Measurements from ENCODE around the gene TULP4.
"Not testable (repeated sequence)": the region's sequence is repeated elsewhere in the genome, so short reads cannot be mapped to it uniquely, and the experiment has no call there.

TULP4 gene

DNA sequence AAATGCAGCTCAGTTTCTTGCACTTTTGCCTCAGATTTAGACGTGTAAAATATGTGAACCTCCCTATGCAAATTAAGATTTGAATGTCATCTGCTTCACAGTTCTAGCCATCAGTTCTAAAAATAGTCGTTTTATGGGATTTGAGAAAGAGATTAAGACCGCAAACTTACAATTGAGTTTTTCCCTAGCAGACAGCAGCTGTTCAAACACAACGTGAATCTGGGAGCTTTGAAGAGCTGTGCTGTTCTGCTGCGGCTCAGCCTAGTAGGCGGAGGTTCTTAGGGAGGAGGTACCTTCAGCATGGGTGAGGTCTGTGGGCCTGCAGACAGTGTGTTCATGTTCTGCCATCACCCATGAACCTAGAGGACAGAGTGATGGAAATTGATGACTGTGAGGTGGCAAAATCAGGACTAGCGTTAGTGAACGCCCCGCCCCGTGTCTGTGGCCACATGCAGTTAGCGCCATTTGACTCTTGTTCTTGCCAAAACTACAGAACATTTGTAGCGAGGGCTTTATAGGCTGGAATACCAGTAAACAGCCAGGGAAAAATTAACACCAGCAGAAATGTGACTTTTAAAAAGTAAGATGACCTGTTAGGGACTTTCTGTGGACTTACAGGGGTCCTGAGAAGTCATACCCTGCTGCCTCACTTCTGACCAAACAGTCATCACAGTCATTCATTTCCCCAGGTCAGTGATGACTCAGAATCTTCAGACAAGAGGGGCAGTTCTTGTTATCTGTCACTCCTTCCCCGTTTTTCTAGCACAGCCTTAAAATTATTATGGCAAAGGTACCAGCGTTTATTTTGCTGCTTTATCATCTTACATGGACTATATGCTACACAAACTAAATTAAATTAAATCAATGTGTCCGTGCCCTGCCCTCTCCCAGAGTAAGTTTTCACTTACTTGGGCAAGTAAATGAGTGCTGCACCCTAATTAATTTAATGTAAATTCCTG is 163.4 kb downstream of the TULP4 start:
- no peak for DNase-seq

- no peak for DNase-seq
These were observed 164.1 kb downstream of the TULP4 start for GRCh38 chr6:158476389-158476788.

- DNase-seq = not testable (repeated sequence)
These were observed 165.5 kb downstream of the TULP4 start for GRCh38 chr6:158477722-158478121.

DNA sequence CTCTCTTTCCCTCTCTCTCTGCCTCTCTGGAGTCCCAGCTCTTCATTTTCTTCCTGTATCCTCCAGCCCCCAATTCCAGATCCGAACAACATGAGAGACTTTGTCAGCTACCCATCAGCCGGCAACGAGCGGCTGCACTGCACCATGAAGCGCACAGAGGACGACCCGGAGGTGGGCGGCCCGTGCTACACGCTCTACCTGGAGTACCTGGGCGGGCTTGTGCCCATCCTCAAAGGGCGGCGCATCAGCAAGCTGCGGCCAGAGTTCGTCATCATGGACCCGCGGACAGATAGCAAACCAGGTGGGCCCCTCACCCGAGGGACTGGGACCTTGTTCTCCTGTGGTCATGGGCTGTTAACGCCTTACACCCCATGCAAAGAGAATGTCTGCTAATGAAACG is 168.7 kb downstream of the TULP4 start:
- no peak for DNase-seq

DNA sequence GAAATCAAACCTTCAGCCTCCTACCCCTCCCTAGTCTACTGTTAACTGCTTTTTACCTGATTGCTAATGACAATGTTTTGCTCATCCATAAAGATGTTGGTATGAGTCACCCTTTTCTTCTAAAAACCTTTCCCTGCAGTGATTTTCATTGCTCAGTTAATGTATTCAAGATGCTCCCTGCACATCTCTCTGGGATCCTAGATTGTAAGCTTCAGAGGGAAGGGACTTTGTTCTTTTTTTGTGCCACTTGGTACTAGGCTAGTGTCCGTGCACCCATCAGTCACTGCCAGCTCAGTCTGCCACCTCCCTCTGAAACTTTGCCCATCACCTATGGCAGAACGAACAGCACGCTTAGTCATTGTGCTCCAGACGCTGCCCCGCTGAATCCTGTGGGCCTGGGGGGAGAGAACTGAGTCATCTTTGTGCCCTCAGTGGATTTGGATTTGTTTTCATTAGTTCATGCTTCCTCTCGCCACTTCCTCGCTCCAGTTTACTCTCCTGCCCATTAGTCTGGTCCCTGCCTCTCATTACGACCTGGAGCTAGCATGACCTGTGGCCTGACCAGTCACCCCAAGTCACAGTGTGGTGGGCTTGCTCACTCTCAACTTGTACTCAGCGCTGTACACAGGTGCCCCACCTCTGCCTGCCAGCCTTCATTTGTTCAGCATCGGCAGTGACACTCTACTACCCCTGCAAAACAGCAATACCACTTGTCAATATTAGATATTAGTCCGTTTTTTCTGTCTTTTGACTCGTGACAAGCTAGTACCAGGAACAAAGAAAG is 169.6 kb downstream of the TULP4 start:
- no peak for DNase-seq

GRCh38 chr6:158485431-158485830 is 173.2 kb downstream of the TULP4 start:
- DNase-seq = no peak

GRCh38 chr6:158487495-158487894 is 175.2 kb downstream of the TULP4 start:
- no peak for DNase-seq

DNA sequence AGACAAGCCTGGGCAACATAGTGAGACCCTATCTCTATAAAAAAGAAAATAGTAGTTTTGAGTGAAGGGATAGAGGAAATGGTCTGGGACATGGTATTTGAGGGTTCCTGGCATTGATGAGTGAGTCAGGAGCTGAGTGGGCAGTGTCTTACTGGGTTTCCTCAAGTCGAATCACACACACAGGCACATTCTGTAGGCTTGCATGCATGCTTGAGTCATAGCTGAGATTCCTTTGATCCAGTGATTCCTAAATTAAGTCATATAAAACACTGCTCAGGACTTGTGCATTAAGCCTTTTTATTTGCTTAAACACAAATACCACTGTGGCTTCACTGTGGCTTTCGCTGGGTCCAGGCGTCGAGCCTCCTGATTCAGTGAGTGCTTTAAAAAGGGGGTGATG is 175.8 kb downstream of the TULP4 start:
- no peak for DNase-seq

DNA sequence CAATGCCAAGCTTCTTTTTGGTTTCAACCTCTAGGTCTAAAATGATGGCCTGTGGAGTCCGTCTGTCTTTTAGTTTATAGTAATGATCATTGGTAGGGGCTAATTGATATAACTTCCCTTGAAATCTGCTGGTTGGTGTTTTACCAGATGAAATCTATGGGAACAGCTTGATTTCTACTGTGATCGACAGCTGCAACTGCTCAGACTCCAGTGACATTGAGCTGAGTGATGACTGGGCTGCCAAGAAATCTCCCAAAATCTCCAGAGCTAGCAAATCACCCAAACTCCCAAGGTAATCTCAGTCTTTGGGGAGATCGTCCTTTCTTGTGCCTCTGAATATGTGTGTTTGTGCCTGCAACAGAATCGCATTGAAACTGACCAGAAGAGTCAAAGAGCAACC is 177.2 kb downstream of the TULP4 start:
- no peak for DNase-seq

GRCh38 chr6:158492881-158493280 is 180.6 kb downstream of the TULP4 start:
- DNase-seq = no peak

- no peak for DNase-seq
These were observed 184.4 kb downstream of the TULP4 start for GRCh38 chr6:158496700-158497099.

GRCh38 chr6:158497620-158498019 is 185.4 kb downstream of the TULP4 start:
- no peak for DNase-seq

- no peak for DNase-seq
These were observed 186.1 kb downstream of the TULP4 start for GRCh38 chr6:158498362-158498761.

- no peak for DNase-seq
These were observed 187.3 kb downstream of the TULP4 start for GRCh38 chr6:158499601-158500000.

GRCh38 chr6:158500016-158500735 is 187.9 kb downstream of the TULP4 start:
- no peak for DNase-seq

DNA sequence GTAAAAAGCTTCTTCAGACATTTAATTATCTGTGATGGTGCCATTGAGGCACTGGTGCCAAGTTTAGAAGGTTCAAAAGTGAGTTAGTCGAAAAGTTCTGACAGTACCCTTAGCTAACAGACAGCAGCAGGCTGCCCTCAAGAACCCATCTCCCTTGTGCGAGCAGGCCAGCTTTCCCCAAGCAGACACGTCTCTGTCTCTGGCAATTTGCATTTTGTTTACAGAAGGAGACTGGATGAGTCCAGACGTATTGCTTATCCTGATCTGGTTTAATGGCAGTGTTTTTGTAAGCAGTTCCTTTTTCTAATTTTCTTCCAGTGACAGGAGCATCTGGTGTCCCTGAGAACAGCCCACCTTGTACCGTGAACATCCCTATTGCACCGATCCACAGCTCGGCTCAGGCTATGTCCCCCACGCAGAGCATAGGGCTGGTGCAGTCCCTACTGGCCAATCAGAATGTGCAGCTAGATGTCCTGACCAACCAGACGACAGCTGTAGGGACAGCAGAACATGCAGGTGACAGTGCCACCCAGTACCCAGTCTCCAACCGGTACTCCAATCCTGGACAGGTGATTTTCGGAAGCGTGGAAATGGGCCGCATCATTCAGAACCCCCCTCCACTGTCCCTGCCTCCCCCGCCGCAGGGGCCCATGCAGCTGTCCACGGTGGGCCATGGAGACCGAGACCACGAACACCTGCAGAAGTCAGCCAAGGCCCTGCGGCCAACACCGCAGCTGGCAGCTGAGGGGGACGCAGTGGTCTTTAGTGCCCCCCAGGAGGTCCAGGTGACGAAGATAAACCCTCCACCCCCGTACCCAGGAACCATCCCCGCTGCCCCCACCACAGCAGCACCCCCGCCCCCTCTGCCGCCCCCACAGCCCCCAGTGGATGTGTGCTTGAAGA is 189.3 kb downstream of the TULP4 start:
- no peak for DNase-seq

DNA sequence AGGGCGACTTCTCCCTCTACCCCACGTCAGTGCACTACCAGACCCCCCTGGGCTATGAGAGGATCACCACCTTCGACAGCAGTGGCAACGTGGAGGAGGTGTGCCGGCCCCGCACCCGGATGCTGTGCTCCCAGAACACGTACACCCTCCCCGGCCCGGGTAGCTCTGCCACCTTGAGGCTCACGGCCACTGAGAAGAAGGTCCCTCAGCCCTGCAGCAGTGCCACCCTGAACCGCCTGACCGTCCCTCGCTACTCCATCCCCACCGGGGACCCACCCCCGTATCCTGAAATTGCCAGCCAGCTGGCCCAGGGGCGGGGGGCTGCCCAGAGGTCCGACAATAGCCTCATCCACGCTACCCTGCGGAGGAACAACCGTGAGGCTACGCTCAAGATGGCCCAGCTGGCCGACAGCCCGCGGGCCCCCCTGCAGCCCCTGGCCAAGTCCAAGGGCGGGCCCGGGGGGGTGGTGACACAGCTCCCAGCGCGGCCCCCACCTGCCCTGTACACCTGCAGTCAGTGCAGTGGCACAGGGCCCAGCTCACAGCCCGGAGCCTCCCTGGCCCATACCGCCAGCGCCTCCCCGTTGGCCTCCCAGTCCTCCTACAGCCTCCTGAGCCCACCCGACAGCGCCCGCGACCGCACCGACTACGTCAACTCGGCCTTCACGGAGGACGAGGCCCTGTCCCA is 190.1 kb downstream of the TULP4 start:
- DNase-seq = no peak

DNA sequence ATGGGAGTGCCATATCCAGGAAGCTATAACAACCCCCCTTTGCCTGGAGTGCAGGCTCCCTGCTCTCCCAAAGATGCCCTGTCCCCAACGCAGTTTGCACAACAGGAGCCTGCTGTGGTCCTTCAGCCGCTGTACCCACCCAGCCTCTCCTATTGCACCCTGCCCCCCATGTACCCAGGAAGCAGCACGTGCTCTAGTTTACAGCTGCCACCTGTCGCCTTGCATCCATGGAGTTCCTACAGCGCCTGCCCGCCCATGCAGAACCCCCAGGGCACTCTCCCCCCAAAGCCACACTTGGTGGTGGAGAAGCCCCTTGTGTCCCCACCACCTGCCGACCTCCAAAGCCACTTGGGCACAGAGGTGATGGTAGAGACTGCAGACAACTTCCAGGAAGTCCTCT is 191.0 kb downstream of the TULP4 start:
- DNase-seq = no peak

DNA sequence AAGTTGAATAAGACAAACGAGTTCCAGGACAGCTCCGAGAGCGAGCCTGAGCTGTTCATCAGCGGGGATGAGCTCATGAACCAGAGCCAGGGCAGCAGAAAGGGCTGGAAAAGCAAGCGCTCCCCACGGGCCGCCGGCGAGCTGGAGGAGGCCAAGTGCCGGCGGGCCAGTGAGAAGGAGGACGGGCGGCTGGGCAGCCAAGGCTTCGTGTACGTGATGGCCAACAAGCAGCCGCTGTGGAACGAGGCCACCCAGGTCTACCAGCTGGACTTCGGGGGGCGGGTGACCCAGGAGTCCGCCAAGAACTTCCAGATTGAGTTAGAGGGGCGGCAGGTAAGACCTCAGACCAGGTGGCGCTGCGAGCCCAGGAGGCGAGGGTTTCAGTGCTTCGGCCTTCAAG is 191.6 kb downstream of the TULP4 start:
- no peak for DNase-seq

- no peak for DNase-seq
These were observed 192.9 kb downstream of the TULP4 start for GRCh38 chr6:158505194-158505593.

GRCh38 chr6:158506601-158507000 is 194.3 kb downstream of the TULP4 start:
- no peak for DNase-seq

DNA sequence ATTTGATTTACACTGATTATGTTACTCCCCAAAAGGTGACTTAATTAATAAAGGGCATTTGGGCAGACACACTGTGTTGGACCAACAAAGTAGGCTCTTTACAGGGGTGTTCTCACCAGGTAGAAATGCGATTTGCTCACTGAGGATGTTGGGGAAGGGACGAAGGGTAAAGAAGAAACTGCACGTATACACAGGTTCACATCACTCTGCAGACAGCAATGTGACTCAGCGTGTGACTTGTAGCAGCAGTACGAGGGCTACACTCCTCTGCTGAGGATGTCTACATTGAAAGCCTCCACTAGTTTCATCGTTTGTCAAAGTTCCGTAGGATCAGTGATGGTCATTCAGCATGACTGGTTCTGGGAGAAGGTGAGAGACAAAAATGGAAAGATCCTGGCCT is 194.9 kb downstream of the TULP4 start:
- no peak for DNase-seq
